ENCODE measurements around the gene CSMD2.

Gene CSMD2

DNA sequence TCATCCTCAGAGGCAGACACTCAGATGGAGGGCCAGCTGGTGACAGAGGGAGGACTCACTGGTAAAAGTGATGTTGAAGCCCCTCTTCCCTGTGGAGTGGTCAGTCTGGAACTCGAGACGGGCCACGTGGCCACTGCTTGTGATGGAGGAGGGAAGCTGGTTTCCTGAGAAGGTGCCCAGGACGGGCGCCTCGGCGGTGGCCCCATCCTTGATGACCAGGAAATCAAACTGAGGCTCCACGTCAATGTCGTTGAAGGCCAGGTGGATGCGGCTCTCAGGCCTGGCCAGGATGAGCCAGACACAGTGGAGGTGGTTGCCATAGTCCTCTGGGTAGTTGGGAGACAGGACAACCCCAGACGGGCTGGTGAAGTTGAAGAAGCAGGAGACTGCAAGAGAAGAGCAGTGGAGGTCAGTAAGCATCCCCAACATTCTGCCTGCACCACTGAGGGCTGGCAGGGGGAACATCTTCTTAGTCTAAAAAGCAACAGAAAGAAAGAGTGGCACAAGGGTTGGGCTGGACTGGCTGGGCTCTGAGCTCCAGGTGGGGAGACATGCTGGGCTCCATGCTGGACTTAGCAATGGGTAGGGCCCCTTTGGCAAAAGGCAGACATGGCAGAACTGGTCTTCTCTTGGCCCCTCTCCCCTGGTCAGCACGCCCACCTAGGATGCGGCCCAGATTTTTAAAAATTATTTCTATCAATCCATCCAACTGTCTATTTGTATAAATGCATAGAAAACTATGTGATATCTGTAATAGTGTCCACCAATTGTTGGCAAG is 421.6 kb downstream of the CSMD2 start:
- no peak for DNase-seq (ENCODE audit: low read depth)

DNA sequence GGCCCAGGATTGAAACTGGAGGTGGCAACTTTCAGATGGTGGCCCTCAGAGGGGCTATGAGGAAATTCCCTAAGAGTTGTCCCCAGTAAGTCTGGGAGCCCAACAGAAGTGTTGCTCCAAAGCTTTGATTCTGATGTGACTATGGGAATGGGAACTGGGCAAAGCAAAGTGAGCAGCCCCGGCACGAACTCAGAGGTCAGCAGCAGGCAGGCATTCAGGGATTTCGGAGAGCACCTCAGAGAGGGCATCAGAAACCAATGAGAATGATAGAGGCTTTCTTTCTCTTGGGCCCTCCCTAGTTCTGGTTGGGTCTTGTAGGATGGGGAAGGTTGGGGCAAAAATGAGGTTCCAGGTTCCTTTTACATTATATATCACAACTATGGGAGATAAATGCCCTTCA is 422.4 kb downstream of the CSMD2 start:
- DNase-seq (ENCODE audit: low read depth): no peak

DNA sequence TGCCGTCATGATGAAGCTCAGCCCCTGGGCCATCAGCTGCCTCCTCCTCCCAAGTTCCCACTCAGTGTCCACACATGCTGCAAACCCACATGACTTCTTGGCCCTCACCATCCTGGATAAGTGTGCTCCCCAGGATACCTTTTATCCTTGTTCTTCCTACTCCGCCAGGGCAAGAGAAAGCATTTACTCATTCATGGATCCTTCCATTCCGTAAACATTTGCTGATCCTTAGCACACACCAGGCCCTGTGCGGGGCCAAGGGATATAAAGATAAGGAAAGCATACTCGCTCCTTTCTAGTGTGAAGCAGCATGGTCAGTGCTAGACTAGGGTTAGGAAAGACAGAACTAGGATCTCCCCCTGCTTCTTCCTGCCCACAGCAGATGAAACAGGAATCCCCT is 423.3 kb downstream of the CSMD2 start:
- DNase-seq (ENCODE audit: low read depth): no peak

DNA sequence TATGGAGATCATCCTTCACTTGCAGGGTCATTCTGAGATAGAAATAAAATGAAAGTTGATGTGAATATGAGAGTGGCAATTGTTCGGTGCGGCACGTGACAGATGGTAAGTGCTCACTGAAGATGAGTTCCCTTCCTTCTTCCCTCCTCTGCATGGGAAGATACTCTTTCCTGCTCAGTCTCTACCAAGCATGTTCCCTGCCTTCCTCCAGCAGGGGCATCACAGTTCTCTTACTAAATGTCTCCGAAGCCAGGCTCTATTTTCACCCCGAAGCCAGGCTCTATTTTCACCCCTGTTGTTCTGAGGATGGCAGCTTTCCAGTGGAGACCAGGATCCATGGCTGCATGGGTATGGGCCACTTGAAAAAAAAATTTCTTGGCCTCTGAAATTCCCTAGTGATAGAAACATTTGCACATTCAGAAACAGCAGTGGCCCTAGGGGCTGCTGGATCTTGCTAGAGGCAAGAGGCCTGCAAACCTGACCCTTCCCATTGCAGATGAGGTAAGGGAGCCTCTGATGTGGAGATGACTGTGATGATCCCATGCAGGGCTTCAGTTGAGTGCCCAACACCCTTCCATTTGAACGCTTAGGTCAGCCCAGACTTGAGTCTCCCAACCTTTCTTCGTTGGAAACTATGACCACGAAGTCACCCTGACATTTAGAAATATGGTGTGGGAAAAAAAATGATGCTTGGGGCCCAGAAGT is 424.8 kb downstream of the CSMD2 start:
- DNase-seq (ENCODE audit: low read depth): no peak

DNA sequence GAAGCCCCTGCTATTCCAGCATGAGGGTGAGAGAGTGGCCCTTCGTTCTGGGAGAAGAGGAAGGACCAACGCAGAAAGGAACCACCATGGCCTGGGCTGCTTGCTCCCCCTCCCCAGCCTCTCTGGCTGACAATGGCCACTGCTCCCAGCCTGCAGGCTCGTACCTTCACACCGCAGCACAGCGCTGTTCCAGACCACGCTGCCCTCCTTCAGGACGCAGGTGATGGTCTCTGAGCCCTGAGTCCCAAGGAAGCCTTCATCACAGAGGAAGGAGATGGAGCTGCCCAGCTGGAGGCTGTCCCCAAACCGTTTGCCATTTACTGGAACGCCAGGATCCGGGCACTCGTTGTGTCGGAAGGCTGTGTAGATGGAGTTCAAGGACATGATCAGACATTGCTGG is 426.1 kb downstream of the CSMD2 start:
- DNase-seq (ENCODE audit: low read depth): no peak

DNA sequence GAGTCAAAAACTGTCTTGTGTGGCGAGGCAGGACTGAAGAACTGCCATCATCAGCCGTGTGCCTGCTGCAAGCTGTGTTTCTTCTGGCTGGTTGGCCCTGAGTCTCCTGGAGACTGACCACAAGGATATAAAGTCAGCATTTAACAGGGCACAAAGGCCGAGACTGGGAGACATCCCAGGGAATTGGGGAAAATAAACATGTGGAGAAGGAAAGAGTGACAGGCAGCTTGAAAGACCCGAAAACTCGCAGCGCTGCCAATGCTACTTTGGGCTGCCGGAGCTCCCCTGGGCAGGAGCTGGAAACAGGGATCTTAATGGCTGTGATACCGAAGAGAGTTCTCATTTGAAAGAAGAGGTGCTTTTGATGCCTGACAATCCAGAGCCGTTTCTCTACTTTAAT is 426.5 kb downstream of the CSMD2 start:
- DNase-seq (ENCODE audit: low read depth): no peak

DNA sequence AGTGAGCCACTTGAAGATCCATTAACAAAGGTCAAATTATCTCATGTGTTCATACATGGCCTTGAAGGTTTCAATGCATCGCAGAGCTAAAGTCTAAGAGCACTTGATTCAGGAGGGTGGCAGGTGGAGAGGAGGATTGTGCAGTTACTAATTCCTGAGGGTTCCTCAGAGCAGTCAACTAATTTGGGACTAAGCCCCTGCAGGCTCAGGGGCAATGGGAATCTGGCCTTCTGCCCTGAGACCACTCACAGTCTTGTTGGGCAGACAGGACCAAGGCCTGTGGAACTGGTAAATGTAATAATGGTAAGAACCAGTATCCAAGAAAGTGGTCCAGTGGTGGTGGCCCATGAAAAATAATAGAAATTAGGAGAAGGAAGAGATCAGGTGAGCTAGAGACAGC is 428.5 kb downstream of the CSMD2 start:
- no peak for DNase-seq (ENCODE audit: low read depth)

DNA sequence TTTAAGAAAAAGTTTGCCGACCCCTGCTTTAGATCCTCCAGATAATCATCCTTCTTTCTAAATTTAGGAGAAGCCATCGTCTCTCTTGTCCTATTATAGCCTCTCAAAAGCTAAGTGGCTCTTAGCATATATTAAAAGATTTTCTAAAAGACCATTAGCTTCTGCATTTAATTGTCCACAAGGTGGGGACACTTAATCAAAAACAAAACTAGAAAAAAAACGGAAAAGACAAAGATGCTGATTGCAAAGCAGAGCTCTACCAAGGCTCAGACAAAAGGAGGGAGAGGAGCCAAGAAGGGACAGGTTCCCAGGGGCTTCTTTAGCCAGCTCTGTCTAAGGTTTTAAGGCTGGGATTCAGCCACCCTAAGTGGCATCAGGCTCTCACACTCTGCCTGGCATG is 429.4 kb downstream of the CSMD2 start:
- DNase-seq (ENCODE audit: low read depth): no peak

DNA sequence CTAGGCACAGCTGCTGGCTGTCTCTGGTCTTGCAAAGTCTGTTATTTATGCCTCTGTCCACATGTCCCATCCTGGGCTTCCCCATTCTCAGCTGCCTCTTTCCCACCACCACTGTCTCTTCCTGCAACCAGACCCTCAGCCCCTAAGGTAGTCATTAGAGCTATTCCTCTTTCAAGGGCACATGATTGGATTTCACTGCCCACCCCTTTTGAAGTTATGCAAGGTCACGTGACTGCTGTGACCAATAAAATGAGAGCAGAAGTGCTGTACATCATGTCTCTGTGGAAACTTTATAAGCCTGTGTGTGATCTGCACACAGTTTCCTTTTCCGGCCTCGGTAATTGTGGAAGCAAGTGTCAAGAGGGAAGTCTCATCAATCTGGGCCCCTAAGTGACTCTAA is 437.7 kb downstream of the CSMD2 start:
- no peak for DNase-seq (ENCODE audit: low read depth)

DNA sequence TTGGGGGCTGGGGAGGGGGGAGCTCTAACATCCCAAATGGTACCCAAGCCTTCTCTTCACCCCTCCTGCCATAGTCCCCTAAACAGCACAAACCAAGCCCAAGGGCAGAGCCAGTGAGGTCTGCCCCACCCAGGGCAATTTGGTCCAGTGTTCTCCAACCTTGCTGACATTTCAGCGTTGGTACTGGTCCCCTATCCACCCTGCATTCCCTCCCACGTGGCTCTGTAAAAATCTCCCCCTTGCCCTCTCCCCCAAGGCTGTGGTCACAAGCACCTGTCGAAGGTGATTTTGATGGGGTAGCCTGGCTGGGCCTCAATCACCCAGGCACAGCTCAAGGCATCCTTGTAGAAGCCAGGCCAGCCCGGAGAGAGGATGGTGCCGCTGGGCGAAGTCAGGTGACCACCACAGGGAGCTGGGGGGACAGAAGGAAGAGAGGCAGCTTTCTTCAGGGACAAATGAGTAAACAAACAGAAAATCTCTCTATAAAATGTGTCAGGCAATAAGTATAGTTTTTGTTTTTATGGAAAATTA is 438.7 kb downstream of the CSMD2 start:
- no peak for DNase-seq (ENCODE audit: low read depth)

DNA sequence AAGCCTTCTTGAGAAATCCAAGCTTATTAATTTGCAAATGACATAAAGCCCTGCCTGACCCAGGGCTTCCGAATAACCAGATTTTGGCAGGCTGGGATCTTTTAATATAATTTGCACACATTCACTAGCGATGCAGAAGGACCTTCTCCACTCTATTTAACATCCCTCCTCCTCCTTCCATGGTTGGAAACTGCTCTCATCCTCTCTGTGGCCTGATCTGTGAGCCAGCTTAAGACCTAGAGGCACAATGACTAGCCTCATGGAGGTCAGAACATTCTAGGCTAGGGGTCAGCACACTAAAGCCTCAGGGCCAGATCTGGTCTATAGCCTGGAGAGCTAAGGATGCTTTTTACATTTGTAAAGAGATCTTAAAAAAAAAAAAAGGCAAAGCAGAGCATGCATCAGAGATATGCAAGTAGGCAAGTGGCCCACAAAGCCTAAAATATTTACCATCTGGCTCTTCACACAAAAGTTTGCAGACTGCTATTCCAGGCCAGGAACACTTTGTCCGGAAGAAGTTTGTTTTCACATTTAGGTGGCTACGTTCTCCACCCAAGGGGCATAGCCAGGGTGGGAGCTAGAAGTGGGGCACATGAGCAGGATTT is 439.4 kb downstream of the CSMD2 start:
- no peak for DNase-seq (ENCODE audit: low read depth)

DNA sequence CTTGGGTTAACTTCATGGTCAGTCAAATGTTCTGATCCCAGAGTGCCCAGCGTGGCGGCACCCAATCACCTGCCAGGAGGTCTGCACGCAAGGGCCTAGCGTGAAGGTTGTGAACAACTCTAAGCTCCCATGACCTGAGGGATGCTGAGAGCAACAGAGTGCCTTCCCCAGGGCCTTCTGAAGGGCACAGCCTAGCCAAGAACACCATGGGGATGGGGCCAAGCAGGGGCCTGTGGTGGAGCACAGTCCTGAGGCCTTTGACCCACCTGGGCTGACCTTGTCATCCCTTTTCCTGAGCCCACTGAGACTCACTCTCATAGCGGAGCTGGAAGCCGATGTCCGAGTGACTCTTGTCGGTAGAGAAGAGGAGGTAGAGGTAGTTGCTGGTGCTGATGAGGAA is 440.0 kb downstream of the CSMD2 start:
- no peak for DNase-seq (ENCODE audit: low read depth)

DNA sequence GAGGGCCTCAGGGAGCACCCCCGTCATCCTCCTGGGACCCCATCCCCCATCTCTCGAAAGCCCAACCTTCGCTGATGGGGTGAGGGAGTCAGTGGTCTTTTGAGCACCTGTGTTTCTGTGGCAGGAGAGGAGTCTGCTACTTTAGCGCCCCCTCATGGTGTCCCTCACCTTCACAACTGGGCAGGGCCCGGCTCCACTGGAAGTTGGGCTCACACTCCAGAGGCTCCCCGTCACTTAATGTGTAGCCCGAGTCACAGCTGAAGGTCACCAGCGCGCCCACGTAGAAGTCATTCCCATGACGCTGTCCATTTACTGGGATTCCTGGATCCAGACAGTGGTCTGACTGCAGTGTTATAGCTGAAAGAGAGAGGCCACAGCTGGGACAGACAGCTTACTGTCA is 440.7 kb downstream of the CSMD2 start:
- DNase-seq (ENCODE audit: low read depth): no peak

DNA sequence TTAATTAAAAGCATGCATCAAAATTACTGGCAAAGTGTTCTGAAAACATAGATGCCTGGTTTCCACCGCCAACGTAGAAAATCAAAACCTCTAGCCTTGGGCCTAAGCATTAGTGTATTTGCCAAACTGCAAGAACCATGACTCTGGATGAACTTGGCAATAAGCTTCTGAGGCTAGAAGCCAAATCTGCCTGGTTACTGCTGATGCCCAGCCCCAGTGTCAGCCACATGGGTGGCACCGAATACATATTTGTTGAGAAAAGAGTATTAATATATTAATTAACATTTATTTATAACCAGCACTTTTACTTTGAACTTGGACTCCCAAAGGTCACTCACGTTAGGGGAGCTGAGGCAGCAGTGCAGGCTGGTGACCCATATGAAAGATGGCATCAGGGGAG is 441.8 kb downstream of the CSMD2 start:
- DNase-seq (ENCODE audit: low read depth): no peak

DNA sequence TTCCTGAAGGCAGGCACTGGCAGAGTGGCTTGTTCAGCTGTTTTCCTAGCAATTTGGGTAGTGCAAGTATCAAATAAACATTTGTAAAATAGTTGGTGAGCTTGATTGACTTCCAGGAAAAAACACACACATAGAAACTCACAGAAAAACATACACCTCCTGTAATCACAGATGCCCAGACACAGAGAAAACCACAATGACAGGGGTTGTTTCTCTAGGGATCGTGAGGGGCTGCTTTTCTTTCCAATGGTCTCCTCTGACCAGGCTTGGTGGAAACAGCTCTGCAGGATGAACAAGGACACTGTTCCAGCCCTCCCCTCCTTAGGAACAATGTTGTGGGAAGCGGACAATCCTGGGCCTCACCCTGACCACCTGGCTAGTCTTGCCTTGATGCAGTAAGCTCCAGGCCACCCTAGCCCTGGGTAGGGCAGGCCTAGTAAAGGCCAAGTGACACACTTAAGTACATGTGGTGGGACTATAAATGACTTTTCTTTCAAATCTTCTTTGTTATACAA is 443.7 kb downstream of the CSMD2 start:
- DNase-seq (ENCODE audit: low read depth): no peak

DNA sequence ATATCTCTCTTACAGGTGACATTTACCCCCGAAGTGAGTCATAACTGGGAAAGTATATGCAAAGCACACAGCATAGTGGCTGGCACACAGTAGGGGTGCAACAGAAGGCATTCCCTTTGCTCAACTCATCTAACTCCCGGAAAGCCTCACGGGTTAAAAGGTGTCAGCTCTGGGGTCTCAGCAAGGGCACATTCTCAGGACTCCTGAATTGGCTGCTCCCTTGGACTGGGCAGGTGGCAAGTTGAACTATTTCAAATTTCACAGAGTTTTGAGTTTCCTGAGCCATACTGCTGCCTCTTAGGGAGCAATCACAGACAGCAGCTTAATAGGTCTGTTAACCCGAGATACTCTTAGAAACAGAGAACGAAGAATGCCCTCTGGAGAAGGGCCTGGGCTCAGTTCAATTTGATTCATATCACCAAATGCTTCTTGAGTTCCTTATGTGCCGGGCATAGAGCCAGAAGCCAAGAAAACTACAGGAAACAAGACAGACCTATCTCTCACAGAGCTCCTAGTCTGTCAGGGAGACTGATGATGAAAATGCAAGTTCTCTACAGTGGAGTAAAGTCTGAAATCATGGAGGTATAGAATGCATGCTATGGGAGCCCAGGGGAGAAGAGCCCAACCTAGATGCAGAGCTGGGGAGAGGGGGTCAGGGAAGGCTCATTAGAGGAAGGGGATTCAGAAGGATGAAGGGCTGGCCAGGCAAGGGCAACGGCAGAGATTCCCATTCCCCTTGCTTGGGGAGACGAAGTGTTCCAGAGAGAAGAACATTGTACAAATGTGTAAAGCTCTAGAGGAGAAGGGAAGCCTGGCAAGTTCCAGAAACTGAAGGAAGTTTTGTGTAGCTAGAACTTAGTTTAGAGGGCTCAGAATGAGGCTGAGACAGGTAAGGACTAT is 445.0 kb downstream of the CSMD2 start:
- no peak for DNase-seq (ENCODE audit: low read depth)

DNA sequence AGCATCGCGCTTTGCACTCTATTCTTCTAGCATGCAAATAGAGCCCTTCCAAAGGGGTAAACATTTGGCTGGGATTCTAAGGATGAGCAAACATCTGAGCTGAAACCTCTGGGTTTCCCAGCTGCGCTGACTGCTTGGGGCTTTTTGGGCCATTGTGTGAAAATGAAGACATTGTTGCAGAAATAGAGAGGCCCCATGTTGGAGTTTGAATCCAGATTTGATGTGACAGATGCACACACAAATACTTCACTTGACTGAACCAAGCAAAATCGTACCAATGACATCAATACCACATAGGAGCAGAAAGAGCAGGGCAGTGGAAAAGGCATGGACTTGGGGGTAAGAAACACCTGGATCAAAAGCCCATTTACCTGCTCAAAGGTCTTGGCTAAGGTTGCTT is 445.7 kb downstream of the CSMD2 start:
- DNase-seq (ENCODE audit: low read depth): no peak

DNA sequence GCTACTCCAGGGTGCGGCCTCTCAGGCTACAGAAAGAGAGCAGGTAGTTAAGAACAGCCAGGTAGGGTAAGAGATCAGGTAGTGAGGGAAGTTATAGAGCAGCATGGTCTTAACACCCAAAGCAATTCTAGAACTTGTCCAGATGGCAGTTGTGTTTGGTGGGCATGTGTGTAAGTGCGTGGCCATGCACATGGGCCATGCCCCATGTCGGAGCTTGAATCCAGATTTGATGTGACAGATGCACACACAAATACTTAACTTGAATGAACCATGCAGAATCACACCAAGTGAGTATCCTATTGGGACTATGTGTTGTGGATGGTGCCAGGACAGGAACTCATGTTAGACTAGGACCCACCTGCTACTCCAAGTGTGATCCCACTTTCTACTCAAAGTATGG is 446.8 kb downstream of the CSMD2 start:
- no peak for DNase-seq (ENCODE audit: low read depth)

DNA sequence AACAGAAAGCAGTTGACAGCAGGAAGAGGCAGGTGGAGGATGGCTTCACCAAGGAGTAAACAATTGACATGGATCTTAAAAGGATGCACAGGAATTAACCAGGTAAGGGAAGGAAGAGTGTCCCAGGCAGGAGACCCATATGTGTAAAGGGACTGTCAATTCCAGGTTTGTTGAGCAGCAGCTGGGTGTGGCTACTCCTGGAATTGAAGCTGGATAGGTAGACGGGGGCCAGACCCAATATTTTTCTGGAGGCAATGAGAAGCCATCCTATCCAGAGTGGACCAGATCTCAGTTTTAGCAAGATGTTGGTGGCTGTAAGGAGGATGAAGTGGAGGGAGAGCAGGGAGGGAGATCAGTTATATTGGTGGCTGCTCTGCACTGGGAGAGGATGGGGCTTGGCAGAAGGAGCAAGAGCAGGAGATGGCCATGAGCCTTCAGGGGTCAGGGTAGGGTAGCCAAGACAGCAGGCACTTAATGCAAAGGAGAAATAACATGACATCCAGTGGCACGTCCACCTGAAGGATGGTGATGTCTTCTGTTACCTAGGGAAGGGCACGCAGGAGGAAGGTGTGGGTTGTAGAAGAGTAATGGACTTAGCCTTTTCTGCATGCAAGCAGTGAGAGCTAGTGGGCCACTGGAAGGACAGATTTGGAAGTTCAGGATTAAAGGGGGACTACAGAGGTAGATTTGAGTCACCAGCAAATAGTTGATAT is 447.9 kb downstream of the CSMD2 start:
- no peak for DNase-seq (ENCODE audit: low read depth)

DNA sequence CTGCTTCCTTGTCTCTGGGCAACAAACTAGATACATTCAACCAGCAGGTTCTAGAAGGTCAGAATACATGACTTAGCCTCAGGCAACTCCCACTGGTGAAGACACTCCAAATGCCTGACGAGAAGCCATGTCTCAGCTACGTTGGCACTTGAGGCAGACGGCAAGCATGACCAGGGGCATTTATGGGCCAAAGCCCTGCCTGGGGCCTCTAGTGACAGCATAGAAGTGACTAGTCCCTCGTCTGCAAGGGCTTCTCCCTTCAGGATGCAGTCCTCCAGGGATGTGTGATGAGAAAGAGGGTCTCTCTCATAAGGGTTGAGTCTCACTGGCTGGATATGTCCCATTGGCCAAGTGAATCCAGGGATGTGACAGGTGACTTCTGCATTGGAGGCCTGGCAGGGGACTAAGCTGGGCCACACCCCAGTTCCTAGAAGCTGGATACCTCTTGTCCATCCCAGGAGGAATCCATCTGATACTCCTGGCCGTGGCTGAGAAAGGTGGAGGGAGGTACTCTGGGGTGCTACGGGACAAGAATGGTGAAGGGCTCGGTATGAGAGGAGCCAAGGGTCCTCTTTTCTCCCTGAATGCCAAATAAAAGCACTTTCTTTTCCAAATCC is 449.7 kb downstream of the CSMD2 start:
- no peak for DNase-seq (ENCODE audit: low read depth)

DNA sequence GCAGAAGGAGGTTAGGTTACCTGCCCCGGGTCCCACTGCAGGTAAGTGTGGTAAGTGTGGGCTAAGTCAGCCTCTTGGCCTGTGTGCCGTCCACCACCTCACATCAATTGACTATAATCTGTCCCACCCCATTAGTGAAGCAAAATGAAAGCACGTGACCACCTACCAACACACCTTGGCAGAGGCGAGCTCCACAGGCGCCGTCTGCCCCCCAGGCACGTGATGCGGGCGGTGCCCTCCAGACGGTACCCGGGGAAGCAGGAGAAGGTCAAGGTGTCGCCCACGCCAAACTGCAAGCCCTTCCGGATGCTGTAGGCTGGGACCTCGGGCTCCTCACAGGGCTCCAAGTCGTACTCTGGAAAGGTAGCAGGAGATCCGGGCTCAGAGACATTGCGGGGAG is 450.6 kb downstream of the CSMD2 start:
- DNase-seq (ENCODE audit: low read depth): no peak

Data from activated T-cell treated with anti-CD3 and anti-CD28 coated beads for 24 hours (primary cell).